K562 (cell line): ENCODE results near the gene SLC16A4. TPM values are rescaled to one million over a fixed set of nuclear protein-coding genes. Genes with fewer than 3 reads are reported as not detected.

Experiments
- ARID4B ChIP-seq: sonication (generic); formaldehyde crosslinking; IDR thresholded peaks from 2 replicates; pipeline ENCODE4 v1.8.0; 2022; ENCODE audit warnings: mild to moderate bottlenecking, missing genetic modification reagents
- ARNT ChIP-seq, 2 experiments: fragments of 450-650 bp; IDR thresholded peaks; 2 replicates each; pipeline ENCODE4 v1.6.1; 2016; ENCODE audit warnings: mild to moderate bottlenecking in 1 of 2
- CUX1 ChIP-seq: fragments of 200-800 bp; sonication (Bioruptor generic); IDR thresholded peaks from 2 replicates; pipeline ENCODE4 v1.6.1; 2016; ENCODE audit warnings: missing genetic modification characterization, missing compliant biosample characterization
- FOXO4 ChIP-seq: fragments of 450-650 bp; formaldehyde crosslinking; IDR thresholded peaks from 2 replicates; pipeline ENCODE4 v1.4.0; 2020; ENCODE audit warnings: mild to moderate bottlenecking, moderate library complexity
- GTF2A2 ChIP-seq: IDR thresholded peaks from 2 replicates; pipeline ENCODE4 v1.6.1; 2016; ENCODE audit warnings: mild to moderate bottlenecking, missing genetic modification characterization, missing compliant biosample characterization
- HMGXB4 ChIP-seq: sonication (generic); formaldehyde crosslinking; IDR thresholded peaks from 2 replicates; pipeline ENCODE4 v1.8.1; 2023; ENCODE audit warnings: mild to moderate bottlenecking, missing genetic modification reagents
- RBM22 ChIP-seq: fragments of 200-400 bp; formaldehyde crosslinking; IDR thresholded peaks from 2 replicates; pipeline ENCODE4 v1.6.1; 2018; ENCODE audit warnings: low read length, low read depth; ENCODE audit not compliant: poor library complexity, severe bottlenecking
- SOX6 ChIP-seq: fragments of 450-650 bp; IDR thresholded peaks from 2 replicates; pipeline ENCODE4 v1.6.1; 2014; ENCODE audit warnings: mild to moderate bottlenecking
- ZBTB9 ChIP-seq: fragments of 450-650 bp; formaldehyde crosslinking; IDR thresholded peaks from 2 replicates; pipeline ENCODE4 v1.4.0; 2020; ENCODE audit warnings: mild to moderate bottlenecking, moderate library complexity
- ZEB2 ChIP-seq: fragments of 450-650 bp; IDR thresholded peaks from 2 replicates; pipeline ENCODE4 v1.6.1; 2016
- ZNF146 ChIP-seq: IDR thresholded peaks from one replicate; pipeline ENCODE4 v1.6.1; 2018; ENCODE audit warnings: missing compliant biosample characterization; ENCODE audit not compliant: unreplicated experiment
- polyA plus RNA-seq, 8 experiments: library from polyadenylated mRNA; depleted of rRNA in 4 of 8; stranded (reverse) in 5 of 8; unstranded in 3 of 8; fragments of >200 nt; fragmentation: Nextera tagmentation in 2 of 8; fragmentation: Illumina TruSeq in 1 of 8; extraction: Ambion mirVana in 2 of 8; extraction: Trizol in 1 of 8; gene quantifications; 2 replicates each; pipeline versions ENCODE4 v1.2.1 to v1.2.3, GENCODE V29; 2011 to 2014; ENCODE audit warnings: inconsistent platforms in 1 of 8, missing spikeins in 1 of 8
- total RNA-seq, 7 experiments: library from RNA; depleted of rRNA in 6 of 7; stranded (reverse); fragments of >200 nt in 6 of 7; fragmentation: Illumina TruSeq in 2 of 7; extraction: Trizol in 2 of 7; gene quantifications; 2 replicates each; pipeline versions ENCODE4 v1.2.1 to v1.2.3, GENCODE V29; 2011 to 2021; ENCODE audit warnings: low replicate concordance in 1 of 7

The SLC16A4 gene
- total and polyA plus RNA-seq, 9 of the 15 experiments (the other 6 are each of a cell fraction or from before 2014, with no cell fraction given), result 0.04 to 0.31 (median 0.18) TPM; not detected in 1

- peak; percentile 99 for TF ChIP-seq ARID4B
- peak; percentile 63; the same call in 1 of the 2 replicates for TF ChIP-seq ZBTB9
- TF ChIP-seq SOX6, result peak; percentile 76
- 0 out of 4 replicates have a peak, but pooled peaks of 1 of the 2 experiments have one; percentile 52 for TF ChIP-seq ARNT (IDR thresholded peaks at IDR 0.05)
- peak; percentile 74 for TF ChIP-seq ZEB2
- peak; percentile 64 for TF ChIP-seq RBM22
- TF ChIP-seq FOXO4 (CRISPR knock-in tag), result 0 out of 2 replicates have a peak, but pooled peaks have one; percentile 14
- TF ChIP-seq GTF2A2, result no peak
- TF ChIP-seq CUX1 (CRISPR knock-in tag), result no peak
- no peak for TF ChIP-seq ZNF146 (CRISPR knock-in tag)
- TF ChIP-seq HMGXB4 (CRISPR knock-in tag), result 0 out of 2 replicates have a peak, but pooled peaks have one; percentile 44
These were observed 16.7 kb upstream of the SLC16A4 start, which contains the start of gene LAMTOR5 (continued) for GRCh38 chr1:110407260-110408210.
